Hepatocyte (in vitro differentiated cells): ENCODE data around the gene THAP12. TPM values are rescaled to one million over a fixed set of nuclear protein-coding genes. Genes with fewer than 3 reads are reported as not detected.

ENCODE experiments used
- DNase-seq: peaks from one replicate; pipeline ENCODE4 v3.0.0-alpha.2; 2016; ENCODE audit warnings: low spot score
- H2AFZ ChIP-seq: fragments of 200-600 bp; sonication (generic); 2 replicates; pipeline ENCODE4 v1.6.0; 2016; ENCODE audit warnings: antibody characterized with exemption, mild to moderate bottlenecking
- H3K27ac ChIP-seq: fragments of 200-600 bp; sonication (generic); 2 replicates; pipeline ENCODE4 v1.5.1; 2016; ENCODE audit warnings: mild to moderate bottlenecking
- H3K27me3 ChIP-seq: fragments of 200-600 bp; sonication (generic); 2 replicates; pipeline ENCODE4 v1.6.1; 2016
- H3K36me3 ChIP-seq: fragments of 200-600 bp; sonication (generic); replicated peaks from 2 replicates; pipeline ENCODE4 v1.5.1; 2016; ENCODE audit warnings: low read depth; ENCODE audit not compliant: insufficient read depth
- H3K4me1 ChIP-seq: fragments of 200-600 bp; sonication (generic); 2 replicates; pipeline ENCODE4 v1.5.1; 2016; ENCODE audit warnings: mild to moderate bottlenecking, moderate library complexity; ENCODE audit not compliant: insufficient read depth
- H3K4me2 ChIP-seq: fragments of 200-600 bp; sonication (generic); 2 replicates; pipeline ENCODE4 v1.6.0; 2016
- H3K4me3 ChIP-seq: fragments of 200-600 bp; sonication (generic); 2 replicates; pipeline ENCODE4 v1.5.1; 2016; ENCODE audit warnings: mild to moderate bottlenecking
- H3K79me2 ChIP-seq: fragments of 200-600 bp; sonication (generic); 2 replicates; pipeline ENCODE4 v1.6.0; 2017; ENCODE audit warnings: mild to moderate bottlenecking
- H3K9me2 ChIP-seq: fragments of 200-600 bp; sonication (generic); replicated peaks from 2 replicates; pipeline ENCODE4 v1.6.0; 2017; ENCODE audit warnings: mild to moderate bottlenecking; ENCODE audit not compliant: insufficient read depth
- H3K9me3 ChIP-seq: fragments of 200-600 bp; sonication (generic); 2 replicates; pipeline ENCODE4 v1.5.1; 2016; ENCODE audit warnings: low read depth, mild to moderate bottlenecking
- H4K20me1 ChIP-seq: fragments of 200-600 bp; sonication (generic); 2 replicates; pipeline ENCODE4 v1.6.0; 2016; ENCODE audit warnings: mild to moderate bottlenecking; ENCODE audit not compliant: insufficient read depth, poor library complexity, severe bottlenecking
- EZH2 ChIP-seq: fragments of 200-600 bp; sonication (generic); IDR thresholded peaks from 2 replicates; pipeline ENCODE4 v1.6.1; 2016; ENCODE audit warnings: antibody characterized with exemption, mild to moderate bottlenecking, borderline replicate concordance
- EZH2phosphoT487 ChIP-seq: fragments of 200-600 bp; sonication (generic); IDR thresholded peaks from one replicate; pipeline ENCODE4 v1.6.1; 2018; ENCODE audit warnings: antibody characterized with exemption, mild to moderate bottlenecking, low read depth, moderate library complexity; ENCODE audit not compliant: unreplicated experiment, severe bottlenecking
- WGBS: methylation state at CpG from one replicate; pipeline ENCODE4 v1.1.6; 2016; ENCODE audit warnings: low lambda C conversion rate; ENCODE audit errors: missing lambda C conversion rate; 5-methylcytosine and 5-hydroxymethylcytosine counted together
- polyA plus RNA-seq: library from polyadenylated mRNA; unstranded; fragments of >200 nt; fragmentation: Nextera tagmentation; extraction: Ambion mirVana; gene quantifications from 2 replicates; pipeline ENCODE4 v1.2.1, GENCODE V29; 2016
- total RNA-seq: library from RNA; depleted of rRNA; stranded (reverse); fragments of >200 nt; gene quantifications from 2 replicates; pipeline ENCODE4 v1.2.3, GENCODE V29; 2014
- TF ChIP-seq, protein P1 (sequence below): fragments of 200-600 bp; sonication (generic); IDR thresholded peaks from 2 replicates; pipeline ENCODE4 v1.5.1; 2016; ENCODE audit warnings: antibody characterized with exemption, mild to moderate bottlenecking; ENCODE audit not compliant: poor library complexity

THAP12 gene
- total and polyA plus RNA-seq, 2 experiments from 2014 or later: 21.5 to 62.6 TPM

DNA sequence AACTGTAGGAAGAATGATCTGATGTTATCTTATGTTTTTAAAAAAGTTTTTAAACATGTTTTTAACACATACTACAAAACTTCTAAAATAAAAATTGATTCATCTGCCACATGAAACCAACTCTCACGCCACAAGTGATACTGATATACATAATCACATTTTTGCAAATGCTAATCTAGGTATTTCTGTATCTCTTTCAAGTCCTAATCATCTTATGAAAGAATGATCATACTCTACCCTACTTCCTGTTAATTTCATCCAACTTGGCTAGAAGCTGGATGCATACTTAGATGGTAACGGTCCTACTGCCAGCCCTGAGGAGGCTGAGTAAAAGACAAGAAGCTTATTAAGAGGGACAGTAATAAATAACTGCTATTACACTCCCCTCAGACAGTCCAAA, 19.2 kb downstream of the THAP12 start:
- TF ChIP-seq EZH2 (no peak), EZH2phosphoT487 (no peak)
- TF ChIP-seq, protein P1, sequence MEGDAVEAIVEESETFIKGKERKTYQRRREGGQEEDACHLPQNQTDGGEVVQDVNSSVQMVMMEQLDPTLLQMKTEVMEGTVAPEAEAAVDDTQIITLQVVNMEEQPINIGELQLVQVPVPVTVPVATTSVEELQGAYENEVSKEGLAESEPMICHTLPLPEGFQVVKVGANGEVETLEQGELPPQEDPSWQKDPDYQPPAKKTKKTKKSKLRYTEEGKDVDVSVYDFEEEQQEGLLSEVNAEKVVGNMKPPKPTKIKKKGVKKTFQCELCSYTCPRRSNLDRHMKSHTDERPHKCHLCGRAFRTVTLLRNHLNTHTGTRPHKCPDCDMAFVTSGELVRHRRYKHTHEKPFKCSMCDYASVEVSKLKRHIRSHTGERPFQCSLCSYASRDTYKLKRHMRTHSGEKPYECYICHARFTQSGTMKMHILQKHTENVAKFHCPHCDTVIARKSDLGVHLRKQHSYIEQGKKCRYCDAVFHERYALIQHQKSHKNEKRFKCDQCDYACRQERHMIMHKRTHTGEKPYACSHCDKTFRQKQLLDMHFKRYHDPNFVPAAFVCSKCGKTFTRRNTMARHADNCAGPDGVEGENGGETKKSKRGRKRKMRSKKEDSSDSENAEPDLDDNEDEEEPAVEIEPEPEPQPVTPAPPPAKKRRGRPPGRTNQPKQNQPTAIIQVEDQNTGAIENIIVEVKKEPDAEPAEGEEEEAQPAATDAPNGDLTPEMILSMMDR: no peak
- no peak overlapping the region for H2AFZ ChIP-seq
- no peaks in the 10 kb centered on the region for H4K20me1 ChIP-seq
- no peak overlapping the region for H3K27ac ChIP-seq
- no peaks in the 10 kb centered on the region for H3K9me3 ChIP-seq
- 97% methylated on average over 2 of the region's 2 CpGs for WGBS
- no peaks in the 10 kb centered on the region for H3K36me3 ChIP-seq
- DNase-seq: no peak
- no peak overlapping the region for H3K4me3 ChIP-seq
- no peaks in the 10 kb centered on the region for H3K27me3 ChIP-seq
- H3K4me2 ChIP-seq: no peak overlapping the region
- H3K9me2 ChIP-seq: no peaks in the 10 kb centered on the region
- peaks cover 50% of the 10 kb centered on the region for H3K79me2 ChIP-seq
- H3K4me1 ChIP-seq: no peaks in the 10 kb centered on the region

DNA sequence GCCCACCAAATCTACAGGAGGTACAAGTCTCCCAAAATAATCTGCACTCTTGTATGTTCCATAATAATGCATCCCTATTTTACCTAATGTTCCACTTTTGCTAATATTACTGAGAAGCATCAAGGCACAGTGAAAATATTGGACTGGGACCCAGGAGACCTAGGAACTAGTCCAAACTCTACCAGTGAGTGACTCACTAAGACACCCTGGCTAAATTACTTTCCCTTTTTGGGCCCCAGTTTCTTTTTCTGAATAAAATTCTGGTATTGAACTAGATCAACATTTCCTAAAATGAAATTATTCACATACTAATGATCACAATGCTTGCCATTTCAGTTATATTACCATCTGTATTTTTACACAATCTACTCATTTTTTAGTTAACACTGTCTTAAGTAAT, 19.6 kb downstream of the THAP12 start:
- Histone ChIP-seq H3K9me3 (no peaks in the 10 kb centered on the region), H2AFZ (no peak overlapping the region), H3K27me3 (no peaks in the 10 kb centered on the region), H4K20me1 (no peaks in the 10 kb centered on the region), H3K79me2 (peaks cover 46% of the 10 kb centered on the region), H3K4me2 (no peak overlapping the region), H3K27ac (no peak overlapping the region), H3K36me3 (no peaks in the 10 kb centered on the region), H3K4me3 (no peak overlapping the region), H3K9me2 (no peaks in the 10 kb centered on the region), H3K4me1 (no peaks in the 10 kb centered on the region)
- TF ChIP-seq, protein P1: no peak
- no peak for DNase-seq

DNA sequence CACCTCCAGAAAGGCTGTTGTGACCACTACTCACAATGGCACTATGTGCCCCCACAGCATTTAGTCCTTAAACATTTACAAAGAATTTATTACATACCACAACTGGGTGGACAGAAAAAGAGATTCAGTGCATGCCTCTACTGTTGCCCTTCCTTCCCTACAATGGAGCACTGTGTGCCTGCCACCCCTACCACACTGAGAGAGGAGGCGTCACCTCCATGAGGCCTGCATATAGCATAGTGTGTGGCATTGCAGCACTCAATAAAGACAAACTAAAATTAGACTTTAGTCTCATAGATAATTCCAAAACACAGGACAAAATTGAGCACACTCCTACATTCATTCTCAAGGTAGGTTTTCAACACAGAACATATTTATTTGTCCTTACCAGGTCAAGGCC, 25.8 kb downstream of the THAP12 start:
- peaks cover 5% of the 10 kb centered on the region for H3K9me3 ChIP-seq
- no peak overlapping the region for H3K27ac ChIP-seq
- peaks cover 6% of the 10 kb centered on the region for H3K79me2 ChIP-seq
- TF ChIP-seq EZH2 (no peak), EZH2phosphoT487 (no peak)
- TF ChIP-seq, protein P1: no peak
- H3K9me2 ChIP-seq: no peaks in the 10 kb centered on the region
- no peaks in the 10 kb centered on the region for H3K4me1 ChIP-seq
- WGBS: 100% methylated on average over 1 of the region's 1 CpG
- H2AFZ ChIP-seq: no peak overlapping the region
- no peaks in the 10 kb centered on the region for H4K20me1 ChIP-seq
- no peak overlapping the region for H3K4me2 ChIP-seq
- peaks cover 4% of the 10 kb centered on the region for H3K36me3 ChIP-seq
- no peak overlapping the region for H3K4me3 ChIP-seq
- no peaks in the 10 kb centered on the region for H3K27me3 ChIP-seq
- DNase-seq: no peak

DNA sequence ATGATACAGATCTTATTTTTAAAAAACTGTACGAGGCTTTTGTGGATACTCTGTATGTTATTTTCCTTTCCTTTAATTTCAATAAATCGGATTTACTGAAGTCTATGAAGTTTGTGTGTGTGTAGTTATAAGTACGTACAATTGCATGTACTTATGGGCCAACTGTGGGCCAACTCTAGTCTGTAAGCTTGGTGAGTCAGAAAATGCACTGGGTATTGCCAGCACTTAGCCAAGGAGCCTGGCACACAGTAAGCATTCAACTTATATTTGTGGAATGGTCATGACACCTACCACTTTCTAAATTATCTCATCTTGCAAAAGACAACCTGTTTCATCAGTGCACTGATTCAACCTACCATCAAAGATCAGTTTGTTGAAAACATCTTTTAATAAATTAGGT, 32.6 kb downstream of the THAP12 start:
- 95% methylated on average over 3 of the region's 3 CpGs for WGBS
- H3K4me3 ChIP-seq: no peak overlapping the region
- TF ChIP-seq EZH2: no peak
- no peak for TF ChIP-seq EZH2phosphoT487
- TF ChIP-seq, protein P1: no peak
- H3K27me3 ChIP-seq: no peaks in the 10 kb centered on the region
- H2AFZ ChIP-seq: no peak overlapping the region
- no peaks in the 10 kb centered on the region for H4K20me1 ChIP-seq
- H3K36me3 ChIP-seq: no peaks in the 10 kb centered on the region
- no peaks in the 10 kb centered on the region for H3K4me1 ChIP-seq
- H3K9me2 ChIP-seq: no peaks in the 10 kb centered on the region
- no peaks in the 10 kb centered on the region for H3K9me3 ChIP-seq
- no peaks in the 10 kb centered on the region for H3K79me2 ChIP-seq
- H3K27ac ChIP-seq: no peak overlapping the region
- DNase-seq: no peak
- H3K4me2 ChIP-seq: no peak overlapping the region
